Nephron progenitor cell (in vitro differentiated cells): ENCODE measurements around the gene GLUD1.
"Not testable (repeated sequence)": the region's sequence is repeated elsewhere in the genome, so short reads cannot be mapped to it uniquely, and the experiment has no call there.

Experiments
- DNase-seq: peaks from one replicate; pipeline ENCODE4 v3.0.0; 2021
- H3K27ac Mint-ChIP-seq: 2 replicates; pipeline ENCODE4 v1.8.0; 2021; ENCODE audit warnings: mild to moderate bottlenecking, moderate library complexity, mixed read lengths
- H3K27me3 Mint-ChIP-seq: 2 replicates; pipeline ENCODE4 v1.8.0; 2021; ENCODE audit warnings: mild to moderate bottlenecking, low read depth, mixed read lengths; ENCODE audit not compliant: poor library complexity
- H3K36me3 Mint-ChIP-seq: 2 replicates; pipeline ENCODE4 v1.8.0; 2021; ENCODE audit warnings: low read depth, mixed read lengths
- H3K4me1 Mint-ChIP-seq: 2 replicates; pipeline ENCODE4 v1.8.0; 2021; ENCODE audit warnings: mixed read lengths
- H3K4me3 Mint-ChIP-seq: 2 replicates; pipeline ENCODE4 v1.8.0; 2021; ENCODE audit warnings: mild to moderate bottlenecking, moderate library complexity, mixed read lengths
- H3K9me3 Mint-ChIP-seq: 2 replicates; pipeline ENCODE4 v1.8.0; 2021; ENCODE audit warnings: mild to moderate bottlenecking, moderate library complexity, mixed read lengths
- TF ChIP-seq, protein P1 (sequence below): fragments of 200-600 bp; sonication (generic); IDR thresholded peaks from 2 replicates; pipeline ENCODE4 v1.5.0; 2021; ENCODE audit warnings: antibody characterized with exemption

Gene GLUD1

DNA sequence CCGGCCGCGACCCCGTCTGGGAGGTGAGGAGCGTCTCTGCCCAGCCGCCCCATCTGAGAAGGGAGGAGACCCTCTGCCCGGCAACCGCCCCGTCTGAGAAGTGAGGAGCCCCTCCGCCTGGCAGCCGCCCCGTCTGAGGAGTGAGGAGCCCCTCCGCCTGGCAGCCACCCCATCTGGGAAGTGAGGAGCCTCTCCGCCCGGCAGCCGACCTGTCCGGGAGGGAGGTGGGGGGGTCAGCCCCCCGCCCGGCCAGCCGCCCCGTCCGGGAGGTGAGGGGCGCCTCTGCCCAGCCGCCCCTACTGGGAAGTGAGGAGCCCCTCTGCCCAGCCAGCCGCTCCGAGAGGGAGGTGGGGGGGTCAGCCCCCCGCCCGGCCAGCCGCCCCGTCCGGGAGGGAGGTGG, 14.0 kb downstream of the GLUD1 start:
- H3K27me3 Mint-ChIP-seq, DNase-seq, H3K27ac Mint-ChIP-seq, H3K4me3 Mint-ChIP-seq: not testable (repeated sequence)
- H3K4me1 Mint-ChIP-seq, result peaks cover 12% of the 10 kb centered on the region
- H3K36me3 Mint-ChIP-seq, result peaks cover 56% of the 10 kb centered on the region
- H3K9me3 Mint-ChIP-seq, result peaks cover 42% of the 10 kb centered on the region

DNA sequence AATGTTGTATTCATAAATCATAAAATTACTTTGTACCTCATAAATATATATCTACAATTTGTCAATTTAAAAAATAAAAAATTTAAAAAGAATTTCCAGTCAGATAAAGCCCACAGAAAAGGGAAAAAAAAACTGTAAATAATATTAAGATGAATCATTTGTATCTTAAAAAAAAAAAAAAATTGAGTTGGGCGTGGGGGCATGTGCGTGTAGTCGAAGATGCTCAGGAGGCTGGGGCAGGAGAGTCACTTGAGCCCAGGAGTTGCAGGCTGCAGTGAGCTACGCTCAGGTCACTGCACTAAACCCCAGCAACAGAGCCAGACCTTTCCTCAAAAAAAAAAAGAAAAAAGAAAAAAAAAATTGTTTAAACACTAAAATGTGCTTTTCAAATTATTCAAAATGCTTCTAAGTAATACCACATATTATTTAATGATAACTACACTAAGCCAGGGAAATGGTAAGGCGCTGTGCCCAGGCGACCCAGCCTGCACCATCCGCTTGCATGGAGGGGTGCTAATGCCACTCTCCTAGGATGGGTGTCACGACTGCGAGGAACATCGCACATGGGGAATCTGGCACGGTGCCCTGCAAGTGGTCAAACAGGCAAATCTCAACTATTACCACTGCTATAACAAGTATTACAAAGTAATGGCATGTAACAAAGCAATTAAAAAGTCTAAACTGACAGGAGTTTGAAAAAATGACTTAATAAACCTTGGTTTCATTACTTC, 15.4 kb downstream of the GLUD1 start:
- Mint-ChIP-seq H3K9me3 (peaks cover 40% of the 10 kb centered on the region), H3K36me3 (peaks cover 54% of the 10 kb centered on the region), H3K4me1 (peaks cover 12% of the 10 kb centered on the region), H3K27me3 (no peaks in the 10 kb centered on the region), H3K27ac (no peak overlapping the region), H3K4me3 (no peak overlapping the region)
- no peak for DNase-seq
- TF ChIP-seq, protein P1, sequence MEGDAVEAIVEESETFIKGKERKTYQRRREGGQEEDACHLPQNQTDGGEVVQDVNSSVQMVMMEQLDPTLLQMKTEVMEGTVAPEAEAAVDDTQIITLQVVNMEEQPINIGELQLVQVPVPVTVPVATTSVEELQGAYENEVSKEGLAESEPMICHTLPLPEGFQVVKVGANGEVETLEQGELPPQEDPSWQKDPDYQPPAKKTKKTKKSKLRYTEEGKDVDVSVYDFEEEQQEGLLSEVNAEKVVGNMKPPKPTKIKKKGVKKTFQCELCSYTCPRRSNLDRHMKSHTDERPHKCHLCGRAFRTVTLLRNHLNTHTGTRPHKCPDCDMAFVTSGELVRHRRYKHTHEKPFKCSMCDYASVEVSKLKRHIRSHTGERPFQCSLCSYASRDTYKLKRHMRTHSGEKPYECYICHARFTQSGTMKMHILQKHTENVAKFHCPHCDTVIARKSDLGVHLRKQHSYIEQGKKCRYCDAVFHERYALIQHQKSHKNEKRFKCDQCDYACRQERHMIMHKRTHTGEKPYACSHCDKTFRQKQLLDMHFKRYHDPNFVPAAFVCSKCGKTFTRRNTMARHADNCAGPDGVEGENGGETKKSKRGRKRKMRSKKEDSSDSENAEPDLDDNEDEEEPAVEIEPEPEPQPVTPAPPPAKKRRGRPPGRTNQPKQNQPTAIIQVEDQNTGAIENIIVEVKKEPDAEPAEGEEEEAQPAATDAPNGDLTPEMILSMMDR, result no peak

DNA sequence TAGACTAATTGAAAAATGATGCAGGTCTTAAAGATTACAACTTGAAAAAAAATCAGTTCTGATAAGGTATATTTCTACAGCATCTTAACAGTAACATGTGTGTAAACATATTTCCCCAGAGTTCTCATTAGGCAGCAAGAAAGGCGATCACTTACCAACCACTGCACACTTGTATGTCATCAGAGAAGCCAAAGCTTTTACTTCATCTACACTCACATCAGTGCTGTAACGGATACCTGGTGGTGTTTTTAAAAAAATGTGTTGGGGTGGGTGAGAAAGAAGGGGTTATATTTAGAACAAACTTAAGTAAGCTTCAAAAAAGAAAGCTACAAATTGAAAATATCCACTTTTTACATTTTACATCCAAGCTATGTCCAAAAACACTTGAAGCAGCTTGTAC, 18.2 kb downstream of the GLUD1 start:
- not testable (repeated sequence) for DNase-seq, H3K27ac Mint-ChIP-seq, H3K4me1 Mint-ChIP-seq, H3K4me3 Mint-ChIP-seq, H3K27me3 Mint-ChIP-seq
- Mint-ChIP-seq H3K9me3 (peaks cover 19% of the 10 kb centered on the region), H3K36me3 (peaks cover 53% of the 10 kb centered on the region)

DNA sequence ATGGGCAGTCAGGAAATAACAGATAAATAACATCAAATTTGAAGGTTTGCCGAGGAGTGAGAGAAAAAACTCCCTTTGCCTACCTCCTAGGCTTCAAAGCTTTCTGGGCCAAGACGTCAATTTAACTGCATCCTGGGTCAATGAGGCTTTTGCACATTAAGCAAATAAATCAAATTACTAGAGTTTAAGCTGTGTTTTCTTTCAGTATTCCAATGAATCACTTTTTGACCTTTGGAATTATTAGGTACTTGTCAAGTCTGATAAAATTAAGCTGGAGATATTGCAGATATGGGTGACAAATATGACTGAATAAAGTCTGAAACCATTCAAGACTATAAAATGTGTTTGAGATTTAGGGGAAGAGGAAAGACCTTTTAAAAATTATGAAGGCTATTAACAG, 22.2 kb downstream of the GLUD1 start:
- Mint-ChIP-seq H3K4me1 (no peaks in the 10 kb centered on the region), H3K36me3 (peaks cover 58% of the 10 kb centered on the region), H3K4me3 (no peak overlapping the region)

DNA sequence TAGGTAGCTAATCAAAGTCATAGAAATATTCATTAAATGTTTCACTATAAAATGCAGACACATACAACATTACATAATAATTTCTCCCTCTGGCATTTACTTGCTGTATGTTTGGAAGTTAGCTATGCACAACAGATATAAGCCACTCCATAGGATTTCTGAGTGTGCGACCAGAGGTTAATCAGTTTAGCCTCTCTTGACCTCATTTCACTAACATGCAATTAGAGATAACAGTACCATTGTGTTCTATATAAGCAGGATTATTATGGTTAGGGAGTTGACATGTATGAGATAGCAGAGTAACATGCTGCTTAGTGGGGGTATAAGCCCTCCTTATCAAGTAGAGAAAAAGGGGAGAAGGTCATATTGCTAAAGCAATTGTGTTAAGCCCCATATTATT, 26.4 kb downstream of the GLUD1 start:
- peaks cover 74% of the 10 kb centered on the region for H3K36me3 Mint-ChIP-seq
- H3K27me3 Mint-ChIP-seq, result no peaks in the 10 kb centered on the region
- no peaks in the 10 kb centered on the region for H3K9me3 Mint-ChIP-seq
- DNase-seq, result no peak
- H3K4me3 Mint-ChIP-seq, result no peak overlapping the region
- no peak overlapping the region for H3K27ac Mint-ChIP-seq
- TF ChIP-seq, protein P1, result no peak
- H3K4me1 Mint-ChIP-seq, result no peaks in the 10 kb centered on the region

More for the DNA sequence above, 22.2 kb downstream of the GLUD1 start:
- no peak overlapping the region for H3K27ac Mint-ChIP-seq
- no peaks in the 10 kb centered on the region for H3K27me3 Mint-ChIP-seq
- TF ChIP-seq, protein P1, result no peak
- DNase-seq, result no peak
- no peaks in the 10 kb centered on the region for H3K9me3 Mint-ChIP-seq

DNA sequence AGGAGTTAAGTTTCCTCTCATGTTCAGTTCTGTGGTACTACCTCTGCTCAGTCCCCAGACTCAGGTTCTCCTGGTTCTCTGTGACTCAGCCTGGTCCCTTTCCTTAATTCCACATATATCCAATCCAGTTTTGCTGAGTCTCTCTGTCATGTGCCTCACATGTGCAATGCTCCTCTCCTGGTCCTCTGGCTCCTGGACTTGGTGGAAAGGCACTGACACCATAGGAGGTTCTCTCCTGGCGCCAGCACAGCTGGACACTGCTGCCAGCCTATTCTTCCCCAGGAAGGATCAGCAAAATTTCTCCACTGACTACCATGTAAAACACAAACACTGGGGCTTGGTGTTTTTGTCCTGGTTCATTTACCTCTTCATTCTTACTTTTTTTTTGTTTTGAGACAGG, 27.8 kb downstream of the GLUD1 start:
- no peaks in the 10 kb centered on the region for H3K27me3 Mint-ChIP-seq
- H3K4me1 Mint-ChIP-seq, result no peaks in the 10 kb centered on the region
- H3K9me3 Mint-ChIP-seq, result no peaks in the 10 kb centered on the region
- H3K4me3 Mint-ChIP-seq, result no peak overlapping the region
- H3K36me3 Mint-ChIP-seq, result peaks cover 73% of the 10 kb centered on the region
- peak overlapping the region; percentile 14 for H3K27ac Mint-ChIP-seq
- DNase-seq, result no peak
- TF ChIP-seq, protein P1, result no peak

DNA sequence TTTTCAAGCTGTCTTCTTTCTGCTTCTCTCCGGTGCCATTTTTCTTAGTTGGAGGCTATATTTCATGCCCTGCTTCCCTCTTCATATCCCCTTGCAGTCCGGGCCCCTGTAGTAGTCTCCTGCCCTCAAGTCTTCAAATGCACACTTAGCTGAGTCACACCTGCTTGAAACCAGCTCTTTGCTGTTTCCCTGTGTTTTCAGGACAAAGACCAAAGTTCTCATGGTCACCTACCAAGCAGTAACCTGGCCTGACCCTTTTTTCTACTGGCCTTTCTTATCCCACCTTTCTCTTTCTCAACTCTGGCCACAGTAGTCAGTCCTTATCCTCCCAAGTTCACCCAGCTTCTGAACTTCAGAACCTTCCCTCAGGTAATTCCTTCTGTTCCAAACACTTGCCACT, 28.5 kb downstream of the GLUD1 start:
- H3K36me3 Mint-ChIP-seq, result peaks cover 71% of the 10 kb centered on the region
- H3K27ac Mint-ChIP-seq, result peak overlapping the region; percentile 30
- H3K9me3 Mint-ChIP-seq, result no peaks in the 10 kb centered on the region
- no peak overlapping the region for H3K4me3 Mint-ChIP-seq
- DNase-seq, result no peak
- H3K4me1 Mint-ChIP-seq, result no peaks in the 10 kb centered on the region
- TF ChIP-seq, protein P1, result no peak
- no peaks in the 10 kb centered on the region for H3K27me3 Mint-ChIP-seq
